ENCODE measurements around the gene LRP6. TPM values are rescaled to one million over a fixed set of nuclear protein-coding genes. Genes with fewer than 3 reads are reported as not detected.

The LRP6 gene
- total and polyA plus RNA-seq, 2 experiments from 2014 or later = 29.1 to 73.8 TPM

- no peak overlapping the region for H3K4me3 ChIP-seq
- no peaks in the 10 kb centered on the region for H3F3A ChIP-seq (replicated peaks; ENCODE audit: low read depth)
- peaks cover 12% of the 10 kb centered on the region; the same call in 2 of the 3 replicates for H3K36me3 Mint-ChIP-seq (ENCODE audit: low read depth)
- H4K20me1 ChIP-seq (replicated peaks; ENCODE audit: insufficient read depth) = no peaks in the 10 kb centered on the region
- H2AFZ ChIP-seq = no peak overlapping the region
- H3K4me1 ChIP-seq (ENCODE audit: insufficient read depth) = no peaks in the 10 kb centered on the region
- H3K4me3 Mint-ChIP-seq = no peak overlapping the region
- DNase-seq (ENCODE audit: low spot score) (no peak), ATAC-seq (no peak)
- no peak for TF ChIP-seq ETS1 (IDR thresholded peaks at IDR 0.05)
- no peak for TF ChIP-seq ZNF114 (CRISPR knock-in tag; IDR thresholded peaks at IDR 0.05)
- TF ChIP-seq, protein P1, sequence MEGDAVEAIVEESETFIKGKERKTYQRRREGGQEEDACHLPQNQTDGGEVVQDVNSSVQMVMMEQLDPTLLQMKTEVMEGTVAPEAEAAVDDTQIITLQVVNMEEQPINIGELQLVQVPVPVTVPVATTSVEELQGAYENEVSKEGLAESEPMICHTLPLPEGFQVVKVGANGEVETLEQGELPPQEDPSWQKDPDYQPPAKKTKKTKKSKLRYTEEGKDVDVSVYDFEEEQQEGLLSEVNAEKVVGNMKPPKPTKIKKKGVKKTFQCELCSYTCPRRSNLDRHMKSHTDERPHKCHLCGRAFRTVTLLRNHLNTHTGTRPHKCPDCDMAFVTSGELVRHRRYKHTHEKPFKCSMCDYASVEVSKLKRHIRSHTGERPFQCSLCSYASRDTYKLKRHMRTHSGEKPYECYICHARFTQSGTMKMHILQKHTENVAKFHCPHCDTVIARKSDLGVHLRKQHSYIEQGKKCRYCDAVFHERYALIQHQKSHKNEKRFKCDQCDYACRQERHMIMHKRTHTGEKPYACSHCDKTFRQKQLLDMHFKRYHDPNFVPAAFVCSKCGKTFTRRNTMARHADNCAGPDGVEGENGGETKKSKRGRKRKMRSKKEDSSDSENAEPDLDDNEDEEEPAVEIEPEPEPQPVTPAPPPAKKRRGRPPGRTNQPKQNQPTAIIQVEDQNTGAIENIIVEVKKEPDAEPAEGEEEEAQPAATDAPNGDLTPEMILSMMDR (conservative IDR thresholded peaks at IDR 0.05; ENCODE audit: low read depth in 2 of 2) = no peak
- TF ChIP-seq STAT1 (IDR thresholded peaks at IDR 0.05; ENCODE audit: unreplicated experiment) = no peak
- TF ChIP-seq NANOG (IDR thresholded peaks at IDR 0.05; ENCODE audit: borderline replicate concordance) = no peak
- TF ChIP-seq JUNB (IDR thresholded peaks at IDR 0.05; ENCODE audit: unreplicated experiment) = no peak
- TF ChIP-seq, protein P2, sequence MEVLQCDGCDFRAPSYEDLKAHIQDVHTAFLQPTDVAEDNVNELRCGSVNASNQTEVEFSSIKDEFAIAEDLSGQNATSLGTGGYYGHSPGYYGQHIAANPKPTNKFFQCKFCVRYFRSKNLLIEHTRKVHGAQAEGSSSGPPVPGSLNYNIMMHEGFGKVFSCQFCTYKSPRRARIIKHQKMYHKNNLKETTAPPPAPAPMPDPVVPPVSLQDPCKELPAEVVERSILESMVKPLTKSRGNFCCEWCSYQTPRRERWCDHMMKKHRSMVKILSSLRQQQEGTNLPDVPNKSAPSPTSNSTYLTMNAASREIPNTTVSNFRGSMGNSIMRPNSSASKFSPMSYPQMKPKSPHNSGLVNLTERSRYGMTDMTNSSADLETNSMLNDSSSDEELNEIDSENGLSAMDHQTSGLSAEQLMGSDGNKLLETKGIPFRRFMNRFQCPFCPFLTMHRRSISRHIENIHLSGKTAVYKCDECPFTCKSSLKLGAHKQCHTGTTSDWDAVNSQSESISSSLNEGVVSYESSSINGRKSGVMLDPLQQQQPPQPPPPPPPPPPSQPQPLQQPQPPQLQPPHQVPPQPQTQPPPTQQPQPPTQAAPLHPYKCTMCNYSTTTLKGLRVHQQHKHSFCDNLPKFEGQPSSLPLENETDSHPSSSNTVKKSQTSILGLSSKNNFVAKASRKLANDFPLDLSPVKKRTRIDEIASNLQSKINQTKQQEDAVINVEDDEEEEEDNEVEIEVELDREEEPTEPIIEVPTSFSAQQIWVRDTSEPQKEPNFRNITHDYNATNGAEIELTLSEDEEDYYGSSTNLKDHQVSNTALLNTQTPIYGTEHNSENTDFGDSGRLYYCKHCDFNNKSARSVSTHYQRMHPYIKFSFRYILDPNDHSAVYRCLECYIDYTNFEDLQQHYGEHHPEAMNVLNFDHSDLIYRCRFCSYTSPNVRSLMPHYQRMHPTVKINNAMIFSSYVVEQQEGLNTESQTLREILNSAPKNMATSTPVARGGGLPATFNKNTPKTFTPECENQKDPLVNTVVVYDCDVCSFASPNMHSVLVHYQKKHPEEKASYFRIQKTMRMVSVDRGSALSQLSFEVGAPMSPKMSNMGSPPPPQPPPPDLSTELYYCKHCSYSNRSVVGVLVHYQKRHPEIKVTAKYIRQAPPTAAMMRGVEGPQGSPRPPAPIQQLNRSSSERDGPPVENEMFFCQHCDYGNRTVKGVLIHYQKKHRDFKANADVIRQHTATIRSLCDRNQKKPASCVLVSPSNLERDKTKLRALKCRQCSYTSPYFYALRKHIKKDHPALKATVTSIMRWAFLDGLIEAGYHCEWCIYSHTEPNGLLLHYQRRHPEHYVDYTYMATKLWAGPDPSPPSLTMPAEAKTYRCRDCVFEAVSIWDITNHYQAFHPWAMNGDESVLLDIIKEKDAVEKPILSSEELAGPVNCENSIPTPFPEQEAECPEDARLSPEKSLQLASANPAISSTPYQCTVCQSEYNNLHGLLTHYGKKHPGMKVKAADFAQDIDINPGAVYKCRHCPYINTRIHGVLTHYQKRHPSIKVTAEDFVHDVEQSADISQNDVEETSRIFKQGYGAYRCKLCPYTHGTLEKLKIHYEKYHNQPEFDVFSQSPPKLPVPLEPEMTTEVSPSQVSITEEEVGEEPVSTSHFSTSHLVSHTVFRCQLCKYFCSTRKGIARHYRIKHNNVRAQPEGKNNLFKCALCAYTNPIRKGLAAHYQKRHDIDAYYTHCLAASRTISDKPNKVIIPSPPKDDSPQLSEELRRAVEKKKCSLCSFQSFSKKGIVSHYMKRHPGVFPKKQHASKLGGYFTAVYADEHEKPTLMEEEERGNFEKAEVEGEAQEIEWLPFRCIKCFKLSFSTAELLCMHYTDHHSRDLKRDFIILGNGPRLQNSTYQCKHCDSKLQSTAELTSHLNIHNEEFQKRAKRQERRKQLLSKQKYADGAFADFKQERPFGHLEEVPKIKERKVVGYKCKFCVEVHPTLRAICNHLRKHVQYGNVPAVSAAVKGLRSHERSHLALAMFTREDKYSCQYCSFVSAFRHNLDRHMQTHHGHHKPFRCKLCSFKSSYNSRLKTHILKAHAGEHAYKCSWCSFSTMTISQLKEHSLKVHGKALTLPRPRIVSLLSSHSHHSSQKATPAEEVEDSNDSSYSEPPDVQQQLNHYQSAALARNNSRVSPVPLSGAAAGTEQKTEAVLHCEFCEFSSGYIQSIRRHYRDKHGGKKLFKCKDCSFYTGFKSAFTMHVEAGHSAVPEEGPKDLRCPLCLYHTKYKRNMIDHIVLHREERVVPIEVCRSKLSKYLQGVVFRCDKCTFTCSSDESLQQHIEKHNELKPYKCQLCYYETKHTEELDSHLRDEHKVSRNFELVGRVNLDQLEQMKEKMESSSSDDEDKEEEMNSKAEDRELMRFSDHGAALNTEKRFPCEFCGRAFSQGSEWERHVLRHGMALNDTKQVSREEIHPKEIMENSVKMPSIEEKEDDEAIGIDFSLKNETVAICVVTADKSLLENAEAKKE (CRISPR knock-in tag; IDR thresholded peaks at IDR 0.05) = no peak
- TF ChIP-seq ZNF331 (CRISPR knock-in tag; IDR thresholded peaks at IDR 0.05; ENCODE audit: low read depth) = no peak
- no peak for TF ChIP-seq EZH2phosphoT487 (IDR thresholded peaks at IDR 0.05; ENCODE audit: unreplicated experiment)
- TF ChIP-seq POLR2AphosphoS5 (IDR thresholded peaks at IDR 0.05; ENCODE audit: low read depth) = no peak
- H3K4me2 ChIP-seq = no peak overlapping the region
- H3K79me2 ChIP-seq (replicated peaks; ENCODE audit: insufficient read depth) = no peaks in the 10 kb centered on the region
- no peaks in the 10 kb centered on the region; the same call in 2 of the 3 replicates for H3K9me3 Mint-ChIP-seq
- H3K36me3 ChIP-seq (ENCODE audit: insufficient read depth) = no peaks in the 10 kb centered on the region; the same call in 1 of the 2 replicates
- H3K27me3 Mint-ChIP-seq (ENCODE audit: insufficient read depth, low read depth, poor library complexity) = no peaks in the 10 kb centered on the region
- no peak overlapping the region for H3K27ac ChIP-seq (ENCODE audit: low read depth)
- H3K4me1 Mint-ChIP-seq = no peaks in the 10 kb centered on the region
- H3K9me2 ChIP-seq (ENCODE audit: insufficient read depth) = no peaks in the 10 kb centered on the region
- H3K27ac Mint-ChIP-seq = no peak overlapping the region
- H3K27me3 ChIP-seq (ENCODE audit: insufficient read depth) = no peaks in the 10 kb centered on the region
Observed at GRCh38 chr12:12099102-12099501, 167.7 kb downstream of the LRP6 start.
